ENCODE results near the gene RPL11. TPM values are rescaled to one million over a fixed set of nuclear protein-coding genes. Genes with fewer than 3 reads are reported as not detected.

RPL11 gene
- total RNA-seq, 1 donor from 2014 or later = 948 TPM

DNA sequence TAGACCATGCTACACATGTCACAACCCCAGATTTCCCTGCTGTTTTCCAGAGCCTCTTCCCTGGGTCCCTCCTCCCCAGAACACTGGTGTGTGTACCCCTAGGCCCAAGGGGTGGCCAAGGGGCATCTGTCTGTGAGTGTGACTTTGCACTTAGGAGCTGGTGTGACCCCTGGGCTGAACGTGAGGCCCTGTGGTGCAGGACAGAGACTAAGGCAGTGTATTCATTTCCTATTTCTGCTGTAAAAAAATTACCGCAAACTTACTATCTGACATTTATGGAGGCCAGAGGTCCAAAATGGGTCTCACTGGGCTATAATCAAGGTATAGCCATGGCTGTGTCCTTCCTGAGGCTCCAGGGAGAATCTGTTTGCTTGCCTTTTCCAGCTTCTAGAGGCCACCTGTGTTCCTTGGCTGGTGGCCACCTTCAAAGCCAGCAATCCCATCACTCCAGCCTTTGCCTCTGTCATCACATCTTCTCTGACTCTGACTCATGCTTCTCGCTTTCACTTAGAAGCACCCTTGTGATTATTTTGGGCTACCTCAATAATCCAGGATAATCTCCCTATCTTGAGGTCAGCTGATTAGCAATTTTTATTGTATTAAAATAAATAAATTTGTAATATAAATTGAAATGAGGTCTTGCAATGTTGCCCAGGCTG, 27.7 kb downstream of the RPL11 start:
- intact Hi-C loops (cut with DNase I) = no loop called here
- DNase-seq (ENCODE audit: extremely low spot score in 2 of 2) = no peak
- TF ChIP-seq, protein P1, sequence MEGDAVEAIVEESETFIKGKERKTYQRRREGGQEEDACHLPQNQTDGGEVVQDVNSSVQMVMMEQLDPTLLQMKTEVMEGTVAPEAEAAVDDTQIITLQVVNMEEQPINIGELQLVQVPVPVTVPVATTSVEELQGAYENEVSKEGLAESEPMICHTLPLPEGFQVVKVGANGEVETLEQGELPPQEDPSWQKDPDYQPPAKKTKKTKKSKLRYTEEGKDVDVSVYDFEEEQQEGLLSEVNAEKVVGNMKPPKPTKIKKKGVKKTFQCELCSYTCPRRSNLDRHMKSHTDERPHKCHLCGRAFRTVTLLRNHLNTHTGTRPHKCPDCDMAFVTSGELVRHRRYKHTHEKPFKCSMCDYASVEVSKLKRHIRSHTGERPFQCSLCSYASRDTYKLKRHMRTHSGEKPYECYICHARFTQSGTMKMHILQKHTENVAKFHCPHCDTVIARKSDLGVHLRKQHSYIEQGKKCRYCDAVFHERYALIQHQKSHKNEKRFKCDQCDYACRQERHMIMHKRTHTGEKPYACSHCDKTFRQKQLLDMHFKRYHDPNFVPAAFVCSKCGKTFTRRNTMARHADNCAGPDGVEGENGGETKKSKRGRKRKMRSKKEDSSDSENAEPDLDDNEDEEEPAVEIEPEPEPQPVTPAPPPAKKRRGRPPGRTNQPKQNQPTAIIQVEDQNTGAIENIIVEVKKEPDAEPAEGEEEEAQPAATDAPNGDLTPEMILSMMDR (IDR thresholded peaks at IDR 0.05) = no peak
- TF ChIP-seq POLR2AphosphoS5 (IDR thresholded peaks at IDR 0.05; ENCODE audit: insufficient read depth in 1 of 2, low read depth in 1 of 2) (no peak), POLR2A (IDR thresholded peaks at IDR 0.05) (no peak)
- no peak overlapping the region for H3K4me3 ChIP-seq
- H3K36me3 ChIP-seq = no peaks in the 10 kb centered on the region
- no peak overlapping the region for H3K27ac ChIP-seq
- no peaks in the 10 kb centered on the region for H3K9me3 ChIP-seq
- H3K4me1 ChIP-seq = peaks cover 12% of the 10 kb centered on the region
- no peaks in the 10 kb centered on the region for H3K27me3 ChIP-seq

DNA sequence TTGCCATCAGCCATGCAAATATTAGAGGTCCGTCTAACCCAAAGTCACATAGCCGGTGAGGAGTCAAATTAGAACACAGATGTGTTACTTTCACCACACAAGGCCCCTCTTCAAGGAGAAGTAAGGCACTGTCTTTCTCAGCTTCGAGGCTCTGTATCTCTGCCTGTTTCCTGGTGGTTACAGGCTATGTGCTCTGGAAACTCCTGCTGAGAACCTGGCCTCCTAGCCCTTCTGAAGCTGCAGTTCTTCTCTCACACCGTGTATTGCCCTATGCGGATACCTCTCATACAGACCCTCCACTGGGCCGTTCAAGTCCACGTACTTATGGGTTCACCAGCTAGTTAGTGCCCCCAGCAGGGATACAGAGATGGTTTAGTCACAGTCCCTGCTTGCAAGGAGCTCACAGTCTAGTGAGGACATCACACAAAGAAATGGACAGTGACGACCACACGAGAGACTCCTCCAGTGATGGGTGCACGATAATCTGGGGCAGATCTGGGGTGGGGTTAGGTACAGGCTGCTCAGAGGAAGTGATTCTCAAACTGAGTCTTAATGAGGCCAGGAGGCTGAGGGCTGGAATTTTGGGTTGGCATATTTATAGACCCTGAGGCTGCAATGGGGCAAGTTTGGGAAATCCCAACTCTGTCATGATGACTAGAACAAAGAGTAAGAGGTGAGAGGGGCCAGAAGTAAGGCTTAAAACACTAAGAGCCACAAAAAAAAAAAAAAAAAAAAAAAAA, 28.8 kb downstream of the RPL11 start:
- no peak overlapping the region for H3K27ac ChIP-seq
- intact Hi-C loops (cut with DNase I) = no loop called here
- no peak for TF ChIP-seq POLR2A (IDR thresholded peaks at IDR 0.05)
- TF ChIP-seq, protein P1 (IDR thresholded peaks at IDR 0.05) = no peak
- TF ChIP-seq POLR2AphosphoS5 (IDR thresholded peaks at IDR 0.05; ENCODE audit: insufficient read depth in 1 of 2, low read depth in 1 of 2) = no peak

DNA sequence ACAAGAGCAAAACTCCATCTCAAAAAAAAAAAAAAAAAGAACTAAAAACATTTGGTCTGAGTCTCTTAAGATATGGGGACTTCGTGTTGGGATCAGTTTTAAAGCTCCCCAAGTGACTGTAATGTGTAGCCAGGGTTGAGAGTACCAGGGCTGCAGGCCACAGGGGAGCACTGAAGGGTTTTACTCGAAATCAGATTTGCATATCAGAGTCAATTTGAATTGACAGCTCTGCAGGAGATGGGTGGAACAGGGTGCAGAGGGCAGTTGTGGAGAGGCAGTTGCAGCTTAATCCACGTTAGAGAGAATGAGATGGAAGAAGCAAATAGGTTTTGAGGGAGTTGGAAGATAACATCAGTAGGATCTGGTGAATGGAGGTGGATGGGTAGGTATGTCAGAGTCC, 31.0 kb downstream of the RPL11 start:
- peaks cover 27% of the 10 kb centered on the region for H3K4me1 ChIP-seq
- intact Hi-C loops (cut with DNase I) = no loop called here
- no peaks in the 10 kb centered on the region for H3K9me3 ChIP-seq
- no peaks in the 10 kb centered on the region for H3K27me3 ChIP-seq
- no peak overlapping the region for H3K27ac ChIP-seq
- H3K36me3 ChIP-seq = no peaks in the 10 kb centered on the region
- TF ChIP-seq, protein P1 (IDR thresholded peaks at IDR 0.05) = no peak
- TF ChIP-seq POLR2A (IDR thresholded peaks at IDR 0.05) (no peak), POLR2AphosphoS5 (IDR thresholded peaks at IDR 0.05; ENCODE audit: insufficient read depth in 1 of 2, low read depth in 1 of 2) (no peak)
- H3K4me3 ChIP-seq = no peak overlapping the region
- no peak for DNase-seq (ENCODE audit: extremely low spot score in 2 of 2)

More for the DNA sequence above, 28.8 kb downstream of the RPL11 start:
- peaks cover 12% of the 10 kb centered on the region for H3K4me1 ChIP-seq
- H3K9me3 ChIP-seq = no peaks in the 10 kb centered on the region
- no peak overlapping the region for H3K4me3 ChIP-seq
- H3K27me3 ChIP-seq = no peaks in the 10 kb centered on the region
- no peak for DNase-seq (ENCODE audit: extremely low spot score in 2 of 2)
- no peaks in the 10 kb centered on the region for H3K36me3 ChIP-seq

DNA sequence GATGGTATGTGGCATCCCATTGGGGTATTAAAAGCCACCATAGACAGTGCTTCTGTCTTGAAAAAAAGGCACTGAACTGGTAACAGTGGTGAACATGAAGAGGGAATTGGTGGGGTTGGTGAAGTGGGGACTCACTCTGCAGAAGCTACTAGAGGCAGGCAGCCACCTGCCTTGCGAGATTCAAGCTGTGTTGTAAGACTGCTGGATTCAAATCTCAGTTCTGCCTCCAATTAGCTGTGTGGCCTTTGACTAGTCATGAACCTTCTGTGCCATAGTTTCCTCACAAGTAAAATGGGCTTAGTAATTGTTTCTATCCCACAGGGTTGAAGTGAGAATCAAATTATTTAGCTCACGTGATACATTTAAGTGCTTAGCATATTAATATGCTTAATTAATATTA, 35.1 kb downstream of the RPL11 start:
- DNase-seq (ENCODE audit: extremely low spot score in 2 of 2) = no peak
- H3K27ac ChIP-seq = no peak overlapping the region

More for the DNA sequence above, 35.1 kb downstream of the RPL11 start:
- H3K4me1 ChIP-seq = peaks cover 15% of the 10 kb centered on the region
- H3K36me3 ChIP-seq = no peaks in the 10 kb centered on the region
- H3K9me3 ChIP-seq = no peaks in the 10 kb centered on the region
- TF ChIP-seq, protein P1 (IDR thresholded peaks at IDR 0.05) = no peak
- TF ChIP-seq POLR2A (IDR thresholded peaks at IDR 0.05) (no peak), POLR2AphosphoS5 (IDR thresholded peaks at IDR 0.05; ENCODE audit: insufficient read depth in 1 of 2, low read depth in 1 of 2) (no peak)
- H3K27me3 ChIP-seq = no peaks in the 10 kb centered on the region
- H3K4me3 ChIP-seq = no peak overlapping the region
- intact Hi-C loops (cut with DNase I) = no loop called here
